CD14-positive monocyte (primary cell): Measurements from ENCODE around the gene KL. TPM values are rescaled to one million over a fixed set of nuclear protein-coding genes. Genes with fewer than 3 reads are reported as not detected.

ENCODE experiments used
- DNase-seq, 3 donors: peaks; one replicate each; pipeline ENCODE4 v3.0.0-alpha.2; 2011 to 2022
- H2AFZ ChIP-seq: 2 replicates; pipeline ENCODE4 v1.6.0; 2012; ENCODE audit warnings: mild to moderate bottlenecking, low read depth, low read length, inconsistent platforms; ENCODE audit not compliant: insufficient read depth, poor library complexity, severe bottlenecking
- H3K27ac ChIP-seq, 2 donors: 1 replicate in 1 of 2; 2 replicates in 1 of 2; pipeline ENCODE4 v1.5.1; 2012 to 2013; ENCODE audit warnings: low read length in 2 of 2, control low read depth in 1 of 2, inconsistent platforms in 1 of 2, low read depth in 1 of 2, mild to moderate bottlenecking in 1 of 2
- H3K27me3 ChIP-seq, 2 donors: one replicate each; pipeline versions ENCODE4 v1.6.0 to v1.6.1; 2011 to 2013; ENCODE audit warnings: low read length in 2 of 2; ENCODE audit not compliant: control insufficient read depth in 2 of 2, insufficient read depth in 2 of 2
- H3K36me3 ChIP-seq, 2 donors: replicated peaks in 1 of 2; 1 replicate in 1 of 2; 2 replicates in 1 of 2; pipeline versions ENCODE4 v1.5.1 to v1.6.1; 2012 to 2013; ENCODE audit warnings: low read length in 2 of 2, control low read depth in 1 of 2, inconsistent platforms in 1 of 2, mild to moderate bottlenecking in 1 of 2; ENCODE audit not compliant: insufficient read depth in 2 of 2, control insufficient read depth in 1 of 2
- H3K4me1 ChIP-seq, 2 donors: 1 replicate in 1 of 2; 2 replicates in 1 of 2; pipeline versions ENCODE4 v1.5.1 to v1.6.1; 2012 to 2013; ENCODE audit warnings: low read length in 2 of 2, control low read depth in 1 of 2, inconsistent platforms in 1 of 2, mild to moderate bottlenecking in 1 of 2, moderate library complexity in 1 of 2; ENCODE audit not compliant: insufficient read depth in 2 of 2, control insufficient read depth in 1 of 2
- H3K4me2 ChIP-seq: replicated peaks from 2 replicates; pipeline ENCODE3; 2012; ENCODE audit warnings: low read length, moderate library complexity, mild to moderate bottlenecking; ENCODE audit not compliant: poor library complexity, severe bottlenecking; ENCODE audit errors: extremely low read depth
- H3K4me3 ChIP-seq, 3 experiments: fragments of 200-600 bp in 1 of 3; sonication (generic) in 1 of 3; replicated peaks in 1 of 3; 1 replicate in 2 of 3; 2 replicates in 1 of 3; pipeline ENCODE4 v1.5.1; 2011 to 2013; ENCODE audit warnings: low read length in 3 of 3, mild to moderate bottlenecking in 3 of 3, control low read depth in 2 of 3, low read depth in 2 of 3, inconsistent platforms in 1 of 3, moderate library complexity in 1 of 3
- H3K79me2 ChIP-seq: 2 replicates; pipeline ENCODE4 v1.6.0; 2012; ENCODE audit warnings: mild to moderate bottlenecking, control low read depth, inconsistent platforms, low read length, moderate library complexity; ENCODE audit not compliant: insufficient read depth
- H3K9ac ChIP-seq: 2 replicates; pipeline ENCODE4 v1.6.0; 2017; ENCODE audit warnings: low read length, mild to moderate bottlenecking; ENCODE audit not compliant: insufficient read depth, poor library complexity, severe bottlenecking
- H3K9me3 ChIP-seq, 2 donors: replicated peaks in 1 of 2; 1 replicate in 1 of 2; 2 replicates in 1 of 2; pipeline versions ENCODE4 v1.5.1 to v1.6.1; 2012 to 2013; ENCODE audit warnings: low read length in 2 of 2, control low read depth in 1 of 2; ENCODE audit not compliant: control insufficient read depth in 1 of 2, insufficient read depth in 1 of 2
- H4K20me1 ChIP-seq: 2 replicates; pipeline ENCODE4 v1.6.0; 2012; ENCODE audit warnings: mild to moderate bottlenecking, low read length, control low read depth, moderate library complexity; ENCODE audit not compliant: insufficient read depth
- H3K27ac Mint-ChIP-seq, 7 donors: one replicate each; pipeline ENCODE4 v1.8.0; 2020; ENCODE audit warnings: mild to moderate bottlenecking in 7 of 7, mixed read lengths in 7 of 7, moderate library complexity in 6 of 7, inconsistent platforms in 2 of 7
- H3K27me3 Mint-ChIP-seq, 3 donors: one replicate each; pipeline ENCODE4 v1.8.0; 2021 to 2022; ENCODE audit warnings: low read depth in 3 of 3, mild to moderate bottlenecking in 3 of 3, mixed read lengths in 3 of 3, moderate library complexity in 3 of 3, inconsistent platforms in 1 of 3
- H3K36me3 Mint-ChIP-seq, 2 donors: one replicate each; pipeline ENCODE4 v1.8.0; 2020; ENCODE audit warnings: mixed read lengths in 2 of 2, inconsistent platforms in 1 of 2, mild to moderate bottlenecking in 1 of 2
- H3K4me1 Mint-ChIP-seq: one replicate; pipeline ENCODE4 v1.8.0; 2020; ENCODE audit warnings: mild to moderate bottlenecking, mixed read lengths
- H3K4me3 Mint-ChIP-seq, 2 donors: one replicate each; pipeline ENCODE4 v1.8.0; 2020; ENCODE audit warnings: mild to moderate bottlenecking in 2 of 2, mixed read lengths in 2 of 2, moderate library complexity in 1 of 2
- H3K9me3 Mint-ChIP-seq, 7 donors: one replicate each; pipeline ENCODE4 v1.8.0; 2020 to 2022; ENCODE audit warnings: mixed read lengths in 7 of 7, mild to moderate bottlenecking in 6 of 7, moderate library complexity in 6 of 7, inconsistent platforms in 2 of 7
- WGBS: methylation state at CpG from one replicate; pipeline ENCODE4 v1.1.5; 2013; ENCODE audit warnings: missing lambda C conversion rate; ENCODE audit not compliant: insufficient coverage; 5-methylcytosine and 5-hydroxymethylcytosine counted together
- intact Hi-C, 2 donors: fragments of 100-400 bp; cut with micrococcal nuclease; formaldehyde crosslinking; loops; one replicate each; pipeline versions ENCODE4 v1.15.0 to v1.15.1; 2023
- polyA plus RNA-seq, 3 donors: library from polyadenylated mRNA; depleted of rRNA in 1 of 3; unstranded in 2 of 3; stranded (reverse) in 1 of 3; fragments of 300-500 nt in 2 of 3; fragments of >200 nt in 1 of 3; fragmentation: Illumina TruSeq in 2 of 3; gene quantifications; 1 replicate in 2 of 3; 2 replicates in 1 of 3; pipeline ENCODE4 v1.2.3, GENCODE V29; 2012 to 2021
- TF ChIP-seq, protein P1 (sequence below): fragments of 200-600 bp; IDR thresholded peaks from one replicate; pipeline ENCODE4 v1.8.0; 2022; ENCODE audit warnings: antibody characterized with exemption, mild to moderate bottlenecking

KL gene
- polyA plus RNA-seq, 3 donors = 0.24 to 1.4 (median 0.75) TPM

DNA sequence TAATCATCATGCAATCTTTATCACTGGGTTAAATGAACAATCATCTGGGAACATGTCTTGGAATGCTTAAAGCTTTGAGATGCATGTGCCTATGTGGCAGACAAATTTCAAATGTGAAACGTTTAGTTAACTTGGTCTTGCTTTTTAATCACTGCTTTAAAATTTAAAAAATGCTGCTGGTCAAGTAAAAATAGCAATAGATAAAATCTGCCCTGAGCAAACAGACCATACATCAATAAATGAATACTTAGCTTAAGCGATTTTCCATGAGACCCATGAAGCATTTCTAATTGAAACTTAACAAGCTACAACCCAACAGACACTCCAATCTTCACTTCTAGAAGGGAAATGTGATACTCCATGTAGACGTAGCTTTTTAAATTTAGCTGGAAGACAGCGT is 1.9 kb upstream of the KL start:
- intact Hi-C loops = no loop called here
- Mint-ChIP-seq H3K27me3 (peaks cover 43 to 66% (median 50%) of the 10 kb centered on the region in 3 donors), H3K4me3 (peak overlapping the region in 1 of 2 donors; percentile 89), H3K27ac (no peak overlapping the region), H3K4me1 (peaks cover 19% of the 10 kb centered on the region), H3K9me3 (peaks cover 4 to 16% (median 12%) of the 10 kb centered on the region in 7 donors), H3K36me3 (peaks cover 11 to 15% of the 10 kb centered on the region in 2 donors)
- no peaks in the 10 kb centered on the region for H3K79me2 ChIP-seq
- no peaks in the 10 kb centered on the region for H4K20me1 ChIP-seq
- TF ChIP-seq, protein P1, sequence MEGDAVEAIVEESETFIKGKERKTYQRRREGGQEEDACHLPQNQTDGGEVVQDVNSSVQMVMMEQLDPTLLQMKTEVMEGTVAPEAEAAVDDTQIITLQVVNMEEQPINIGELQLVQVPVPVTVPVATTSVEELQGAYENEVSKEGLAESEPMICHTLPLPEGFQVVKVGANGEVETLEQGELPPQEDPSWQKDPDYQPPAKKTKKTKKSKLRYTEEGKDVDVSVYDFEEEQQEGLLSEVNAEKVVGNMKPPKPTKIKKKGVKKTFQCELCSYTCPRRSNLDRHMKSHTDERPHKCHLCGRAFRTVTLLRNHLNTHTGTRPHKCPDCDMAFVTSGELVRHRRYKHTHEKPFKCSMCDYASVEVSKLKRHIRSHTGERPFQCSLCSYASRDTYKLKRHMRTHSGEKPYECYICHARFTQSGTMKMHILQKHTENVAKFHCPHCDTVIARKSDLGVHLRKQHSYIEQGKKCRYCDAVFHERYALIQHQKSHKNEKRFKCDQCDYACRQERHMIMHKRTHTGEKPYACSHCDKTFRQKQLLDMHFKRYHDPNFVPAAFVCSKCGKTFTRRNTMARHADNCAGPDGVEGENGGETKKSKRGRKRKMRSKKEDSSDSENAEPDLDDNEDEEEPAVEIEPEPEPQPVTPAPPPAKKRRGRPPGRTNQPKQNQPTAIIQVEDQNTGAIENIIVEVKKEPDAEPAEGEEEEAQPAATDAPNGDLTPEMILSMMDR = no peak
- H2AFZ ChIP-seq = no peak overlapping the region
- H3K4me2 ChIP-seq = no peak overlapping the region
- no peak overlapping the region for H3K4me3 ChIP-seq
- peaks cover 23 to 25% of the 10 kb centered on the region in 2 donors for H3K4me1 ChIP-seq
- no peak overlapping the region for H3K27ac ChIP-seq
- H3K9ac ChIP-seq = no peak overlapping the region
- no peaks in the 10 kb centered on the region for H3K36me3 ChIP-seq
- DNase-seq = no peak
- H3K9me3 ChIP-seq = peaks cover 0 to 13% of the 10 kb centered on the region in 2 donors
- no CpG with 5 or more reads among the region's 4 CpGs for WGBS
- H3K27me3 ChIP-seq = peaks cover 37 to 61% of the 10 kb centered on the region in 2 donors

DNA sequence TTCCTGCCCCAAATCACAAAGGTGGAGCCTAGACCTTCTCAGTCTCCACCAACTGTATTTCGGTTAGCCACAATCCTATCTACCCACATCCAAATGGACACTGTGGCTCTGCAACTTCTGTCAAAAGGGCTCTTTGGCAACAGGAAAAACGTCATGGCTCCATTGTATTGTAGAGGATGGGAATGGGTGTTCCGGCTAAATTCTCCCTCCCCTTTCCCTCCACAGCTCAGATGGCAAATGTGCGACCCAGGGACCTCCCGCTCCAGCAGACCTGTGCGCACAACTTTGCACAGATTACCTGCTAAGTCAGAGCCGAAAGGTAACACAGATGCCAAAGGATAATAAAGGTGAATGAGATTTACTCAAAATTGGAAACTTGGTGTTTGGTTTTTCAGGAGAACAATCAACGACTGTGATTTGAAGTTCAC is 968 bp upstream of the KL start:
- Mint-ChIP-seq H3K4me3 (peak overlapping the region; percentile 71 to 89), H3K4me1 (peaks cover 19% of the 10 kb centered on the region), H3K9me3 (peaks cover 2 to 16% (median 13%) of the 10 kb centered on the region in 7 donors), H3K27ac (no peak overlapping the region), H3K36me3 (peaks cover 11 to 15% of the 10 kb centered on the region in 2 donors), H3K27me3 (peaks cover 50 to 76% (median 50%) of the 10 kb centered on the region in 3 donors)
- Histone ChIP-seq H3K4me2 (peak overlapping the region; percentile 74), H3K36me3 (no peaks in the 10 kb centered on the region), H3K9ac (no peak overlapping the region), H4K20me1 (no peaks in the 10 kb centered on the region), H3K9me3 (peaks cover 0 to 13% of the 10 kb centered on the region in 2 donors), H3K27me3 (peaks cover 37 to 65% of the 10 kb centered on the region in 2 donors), H3K4me1 (peaks cover 23 to 25% of the 10 kb centered on the region in 2 donors), H2AFZ (peak overlapping the region; percentile 59), H3K79me2 (no peaks in the 10 kb centered on the region), H3K4me3 (peak overlapping the region in 1 of 3 experiments; percentile 65), H3K27ac (no peak overlapping the region)
- WGBS = 0% methylated on average over 3 of the region's 8 CpGs
- intact Hi-C loops = no loop called here
- DNase-seq = no peak
- TF ChIP-seq, protein P1 = no peak
